Large intestine (tissue), 3 donors: ENCODE results near the gene AKAP13. TPM values are rescaled to one million over a fixed set of nuclear protein-coding genes. Genes with fewer than 3 reads are reported as not detected.
A peak's percentile ranks its signal among the peaks of the same experiment; 100 is the strongest.

Source experiments
- DNase-seq, 2 donors: peaks; one replicate each; pipeline versions ENCODE4 v3.0.0 to v3.0.0-alpha.2; 2013
- H3K27ac ChIP-seq: one replicate; pipeline ENCODE4 v1.5.1; 2013; ENCODE audit warnings: low read length
- H3K27me3 ChIP-seq: 2 replicates; pipeline ENCODE4 v1.6.1; 2013; ENCODE audit warnings: low read length; ENCODE audit not compliant: control insufficient read depth, insufficient read depth
- H3K36me3 ChIP-seq: 2 replicates; pipeline ENCODE4 v1.6.1; 2013; ENCODE audit warnings: low read length; ENCODE audit not compliant: control insufficient read depth, insufficient read depth
- H3K4me1 ChIP-seq: one replicate; pipeline ENCODE4 v1.6.1; 2013; ENCODE audit warnings: low read length; ENCODE audit not compliant: control insufficient read depth, insufficient read depth
- H3K4me3 ChIP-seq: one replicate; pipeline ENCODE4 v1.5.1; 2013; ENCODE audit warnings: low read length
- H3K9me3 ChIP-seq: one replicate; pipeline ENCODE4 v1.6.1; 2013; ENCODE audit warnings: mild to moderate bottlenecking, low read depth, low read length, moderate library complexity; ENCODE audit not compliant: control insufficient read depth
- WGBS: methylation state at CpG from one replicate; pipeline ENCODE4 v1.1.5; 2013; ENCODE audit warnings: low lambda C conversion rate; ENCODE audit not compliant: insufficient coverage; 5-methylcytosine and 5-hydroxymethylcytosine counted together
- polyA plus RNA-seq: library from polyadenylated mRNA; unstranded; fragments of 120-200 nt; gene quantifications from one replicate; pipeline ENCODE4 v1.2.1, GENCODE V29; 2013

AKAP13 gene
- polyA plus RNA-seq, 1 donor: 68.9 TPM

GRCh38 chr15:85545752-85546151 is 165.3 kb downstream of the AKAP13 start:
- no peak for DNase-seq
- Histone ChIP-seq H3K36me3 (no peaks in the 10 kb centered on the region), H3K4me3 (no peak overlapping the region), H3K9me3 (no peaks in the 10 kb centered on the region), H3K27ac (peak overlapping the region; percentile 24), H3K4me1 (peaks cover 14% of the 10 kb centered on the region), H3K27me3 (no peaks in the 10 kb centered on the region)
- WGBS: 89% methylated on average over 1 of the region's 3 CpGs

GRCh38 chr15:85547386-85547785 is 167.0 kb downstream of the AKAP13 start:
- Histone ChIP-seq H3K9me3 (no peaks in the 10 kb centered on the region), H3K4me1 (peaks cover 23% of the 10 kb centered on the region), H3K36me3 (no peaks in the 10 kb centered on the region), H3K27ac (no peak overlapping the region), H3K4me3 (no peak overlapping the region), H3K27me3 (no peaks in the 10 kb centered on the region)
- WGBS: 100% methylated on average over 1 of the region's 1 CpG
- no peak for DNase-seq

- DNase-seq: no peak
- no peak overlapping the region for H3K4me3 ChIP-seq
- H3K27me3 ChIP-seq: no peaks in the 10 kb centered on the region
- no CpG with 5 or more reads among the region's 2 CpGs for WGBS
- H3K27ac ChIP-seq: peak overlapping the region; percentile 19
- H3K4me1 ChIP-seq: peaks cover 11% of the 10 kb centered on the region
- no peaks in the 10 kb centered on the region for H3K9me3 ChIP-seq
- H3K36me3 ChIP-seq: peaks cover 2% of the 10 kb centered on the region
These were observed 169.9 kb downstream of the AKAP13 start for GRCh38 chr15:85550283-85550682.

GRCh38 chr15:85551221-85551832 is 170.9 kb downstream of the AKAP13 start:
- H3K36me3 ChIP-seq: peaks cover 2% of the 10 kb centered on the region
- peaks cover 11% of the 10 kb centered on the region for H3K4me1 ChIP-seq
- H3K27ac ChIP-seq: peak overlapping the region; percentile 72
- H3K4me3 ChIP-seq: no peak overlapping the region
- H3K9me3 ChIP-seq: no peaks in the 10 kb centered on the region
- no peaks in the 10 kb centered on the region for H3K27me3 ChIP-seq
- peak; percentile 64 to 82 for DNase-seq
- WGBS: 17% methylated on average over 1 of the region's 3 CpGs

GRCh38 chr15:85554852-85555521 is 174.6 kb downstream of the AKAP13 start:
- H3K4me1 ChIP-seq: peaks cover 11% of the 10 kb centered on the region
- DNase-seq: no peak
- H3K36me3 ChIP-seq: peaks cover 5% of the 10 kb centered on the region
- WGBS: 88% methylated on average over 3 of the region's 7 CpGs
- H3K4me3 ChIP-seq: no peak overlapping the region
- H3K27ac ChIP-seq: no peak overlapping the region
- no peaks in the 10 kb centered on the region for H3K27me3 ChIP-seq
- no peaks in the 10 kb centered on the region for H3K9me3 ChIP-seq

GRCh38 chr15:85555875-85556617 is 175.6 kb downstream of the AKAP13 start:
- no peak overlapping the region for H3K27ac ChIP-seq
- DNase-seq: no peak
- H3K27me3 ChIP-seq: no peaks in the 10 kb centered on the region
- no CpG with 5 or more reads among the region's 5 CpGs for WGBS
- no peak overlapping the region for H3K4me3 ChIP-seq
- peaks cover 5% of the 10 kb centered on the region for H3K36me3 ChIP-seq
- no peaks in the 10 kb centered on the region for H3K9me3 ChIP-seq
- H3K4me1 ChIP-seq: peaks cover 6% of the 10 kb centered on the region

- Histone ChIP-seq H3K36me3 (peaks cover 5% of the 10 kb centered on the region), H3K27ac (no peak overlapping the region), H3K4me3 (no peak overlapping the region), H3K4me1 (peaks cover 4% of the 10 kb centered on the region), H3K9me3 (no peaks in the 10 kb centered on the region), H3K27me3 (no peaks in the 10 kb centered on the region)
- WGBS: no CpG with 5 or more reads among the region's 2 CpGs
- DNase-seq: no peak
These were observed 176.2 kb downstream of the AKAP13 start for GRCh38 chr15:85556618-85556895.

- DNase-seq: no peak
- no peaks in the 10 kb centered on the region for H3K9me3 ChIP-seq
- WGBS: 88% methylated on average over 1 of the region's 6 CpGs
- peaks cover 5% of the 10 kb centered on the region for H3K36me3 ChIP-seq
- H3K27me3 ChIP-seq: no peaks in the 10 kb centered on the region
- H3K4me1 ChIP-seq: no peaks in the 10 kb centered on the region
- H3K27ac ChIP-seq: no peak overlapping the region
- H3K4me3 ChIP-seq: no peak overlapping the region
These were observed 177.0 kb downstream of the AKAP13 start for GRCh38 chr15:85557385-85557784.

GRCh38 chr15:85558848-85559247 is 178.4 kb downstream of the AKAP13 start:
- Histone ChIP-seq H3K36me3 (peaks cover 5% of the 10 kb centered on the region), H3K27ac (no peak overlapping the region), H3K27me3 (no peaks in the 10 kb centered on the region), H3K4me3 (no peak overlapping the region), H3K9me3 (no peaks in the 10 kb centered on the region), H3K4me1 (peaks cover 6% of the 10 kb centered on the region)
- DNase-seq: no peak
- WGBS: 88% methylated on average over 2 of the region's 5 CpGs

- no peak for DNase-seq
- Histone ChIP-seq H3K4me1 (peaks cover 11% of the 10 kb centered on the region), H3K36me3 (peaks cover 3% of the 10 kb centered on the region), H3K27me3 (no peaks in the 10 kb centered on the region), H3K9me3 (no peaks in the 10 kb centered on the region), H3K27ac (no peak overlapping the region), H3K4me3 (no peak overlapping the region)
- no CpG with 5 or more reads among the region's 7 CpGs for WGBS
These were observed 179.1 kb downstream of the AKAP13 start for GRCh38 chr15:85559530-85559929.
